HG03378 (cell line): ENCODE measurements around the gene CTNNA3.

Source experiments
- ATAC-seq: cut with Tn5 transposase; IDR thresholded peaks from one replicate; pipeline ENCODE4 v1.9.1; 2021; ENCODE audit warnings: mild to moderate bottlenecking, moderate library complexity; ENCODE audit not compliant: unreplicated experiment

The CTNNA3 gene

GRCh38 chr10:66591865-66592264 lies 1104.1 kb downstream of the CTNNA3 start:
- ATAC-seq, result no peak

GRCh38 chr10:66587680-66588050 lies 1108.3 kb downstream of the CTNNA3 start:
- ATAC-seq, result no peak

GRCh38 chr10:66586897-66587679 lies 1108.9 kb downstream of the CTNNA3 start:
- ATAC-seq, result no peak

- no peak for ATAC-seq
These were observed 1109.9 kb downstream of the CTNNA3 start for GRCh38 chr10:66586073-66586472.

- no peak for ATAC-seq
These were observed 1120.6 kb downstream of the CTNNA3 start for GRCh38 chr10:66575251-66575855.

- no peak for ATAC-seq
These were observed 1123.3 kb downstream of the CTNNA3 start for GRCh38 chr10:66572700-66573099.

- no peak for ATAC-seq
These were observed 1130.0 kb downstream of the CTNNA3 start for GRCh38 chr10:66565999-66566398.

GRCh38 chr10:66564287-66564686 lies 1131.7 kb downstream of the CTNNA3 start:
- no peak for ATAC-seq

GRCh38 chr10:66555061-66555460 lies 1140.9 kb downstream of the CTNNA3 start:
- ATAC-seq, result no peak

GRCh38 chr10:66552331-66552730 lies 1143.7 kb downstream of the CTNNA3 start:
- ATAC-seq, result no peak

GRCh38 chr10:66550351-66550750 lies 1145.6 kb downstream of the CTNNA3 start:
- no peak for ATAC-seq

GRCh38 chr10:66538908-66539307 lies 1157.1 kb downstream of the CTNNA3 start:
- ATAC-seq, result no peak

- ATAC-seq, result no peak
These were observed 1157.6 kb downstream of the CTNNA3 start for GRCh38 chr10:66538371-66538770.

- no peak for ATAC-seq
These were observed 1158.8 kb downstream of the CTNNA3 start for GRCh38 chr10:66537186-66537585.

GRCh38 chr10:66535439-66535838 lies 1160.6 kb downstream of the CTNNA3 start:
- no peak for ATAC-seq

GRCh38 chr10:66534866-66535265 lies 1161.1 kb downstream of the CTNNA3 start:
- no peak for ATAC-seq

GRCh38 chr10:66521506-66521905 lies 1174.5 kb downstream of the CTNNA3 start:
- no peak for ATAC-seq

GRCh38 chr10:66519616-66520015 lies 1176.4 kb downstream of the CTNNA3 start:
- no peak for ATAC-seq

GRCh38 chr10:66514666-66515065 lies 1181.3 kb downstream of the CTNNA3 start:
- no peak for ATAC-seq

GRCh38 chr10:66513504-66513903 lies 1182.5 kb downstream of the CTNNA3 start:
- no peak for ATAC-seq

GRCh38 chr10:66505003-66505657 lies 1190.9 kb downstream of the CTNNA3 start:
- no peak for ATAC-seq

- no peak for ATAC-seq
These were observed 1194.6 kb downstream of the CTNNA3 start for GRCh38 chr10:66501356-66501755.
